BJ (cell line): Measurements from ENCODE around the gene ZNF3. TPM values are rescaled to one million over a fixed set of nuclear protein-coding genes. Genes with fewer than 3 reads are reported as not detected.

Experiments
- CTCF ChIA-PET: fragments of 350-600 bp; formaldehyde crosslinking; extraction: SDS; loops from one replicate; lab custom pipeline; 2021; ENCODE audit warnings: antibody characterized with exemption, inconsistent platforms; lab: Yijun Ruan, JAX
- POLR2A ChIA-PET: fragments of 300-600 bp; sonication (Branson Sonifier 250); formaldehyde crosslinking; extraction: SDS; loops from one replicate; lab custom pipeline; 2021; ENCODE audit warnings: antibody characterized with exemption; lab: Charles Lee
- DNase-seq: peaks from one replicate; pipeline ENCODE4 v3.0.0-alpha.2; 2011; ENCODE audit warnings: low read depth
- H3K27me3 ChIP-seq: 2 replicates; pipeline ENCODE4 v1.6.0; 2011; ENCODE audit warnings: low read length; ENCODE audit not compliant: control insufficient read depth, insufficient read depth
- H3K36me3 ChIP-seq: 2 replicates; pipeline ENCODE4 v1.5.1; 2011; ENCODE audit warnings: low read length; ENCODE audit not compliant: control insufficient read depth, insufficient read depth
- H3K4me3 ChIP-seq: 2 replicates; pipeline ENCODE4 v1.5.1; 2011; ENCODE audit warnings: low read depth, mild to moderate bottlenecking, control low read depth, low read length
- CTCF ChIP-seq: IDR thresholded peaks from 2 replicates; pipeline ENCODE4 v1.5.1; 2011; ENCODE audit warnings: low read depth, mild to moderate bottlenecking, control low read depth, inconsistent platforms, low read length, moderate library complexity; ENCODE audit not compliant: insufficient read depth
- polyA plus RNA-seq: library from polyadenylated mRNA; depleted of rRNA; stranded (reverse); fragments of >200 nt; gene quantifications from 2 replicates; pipeline ENCODE4 v1.2.3, GENCODE V29; 2011

The ZNF3 gene
- polyA plus RNA-seq, 1 experiment = 17.4 TPM

GRCh38 chr7:100093054-100093453 lies 11.5 kb upstream of the ZNF3 start:
- CTCF ChIA-PET = interaction anchor here (0.6 kb wide), 1 partner anchor 99 kb away, joined by 3 read pairs; no protein-coding TSS in a partner anchor
- H3K36me3 ChIP-seq = peaks cover 52% of the 10 kb centered on the region
- no peak overlapping the region for H3K4me3 ChIP-seq
- no peak for TF ChIP-seq CTCF
- no peak for DNase-seq
- POLR2A ChIA-PET = no interaction called here
- H3K27me3 ChIP-seq = no peaks in the 10 kb centered on the region

- ChIA-PET CTCF (interaction anchor here (0.8 kb wide), 1 partner anchor 9 kb away, joined by 3 read pairs; no protein-coding TSS in a partner anchor), POLR2A (no interaction called here)
- no peak for DNase-seq
- no peaks in the 10 kb centered on the region for H3K27me3 ChIP-seq
- H3K4me3 ChIP-seq = no peak overlapping the region
- H3K36me3 ChIP-seq = peaks cover 45% of the 10 kb centered on the region
- TF ChIP-seq CTCF = peak; percentile 17; the same call in 1 of the 2 replicates
Measured at GRCh38 chr7:100091411-100092181, 10.1 kb upstream of the ZNF3 start.

- POLR2A ChIA-PET = no interaction called here
- Histone ChIP-seq H3K4me3 (no peak overlapping the region), H3K36me3 (peaks cover 41% of the 10 kb centered on the region), H3K27me3 (no peaks in the 10 kb centered on the region)
- TF ChIP-seq CTCF = no peak
- no peak for DNase-seq
- CTCF ChIA-PET = no interaction called here
Measured at GRCh38 chr7:100090527-100091410, 9.2 kb upstream of the ZNF3 start.

- CTCF ChIA-PET = interaction anchor here (0.6 to 1.3 kb wide), 3 partner anchors 10 to 355 kb away, joined by 3 to 6 read pairs (median 3); no protein-coding TSS in a partner anchor
- H3K27me3 ChIP-seq = no peaks in the 10 kb centered on the region
- H3K36me3 ChIP-seq = peaks cover 34% of the 10 kb centered on the region
- no peak for DNase-seq
- peak overlapping the region; percentile 89 for H3K4me3 ChIP-seq
- TF ChIP-seq CTCF = no peak
- POLR2A ChIA-PET = interaction anchor here (0.5 kb wide), 1 partner anchor 96 kb away, joined by 22 read pairs; no protein-coding TSS in a partner anchor
Measured at GRCh38 chr7:100089458-100090196, 8.1 kb upstream of the ZNF3 start.
